ENCODE measurements around the gene EPN2.

Gene EPN2

GRCh38 chr17:19381741-19382444 is 144.7 kb downstream of the EPN2 start:
- no peak for DNase-seq (ENCODE audit: low read depth)

GRCh38 chr17:19382531-19383444 is 145.6 kb downstream of the EPN2 start:
- no peak for DNase-seq (ENCODE audit: low read depth)

GRCh38 chr17:19383681-19384470 is 146.7 kb downstream of the EPN2 start:
- no peak for DNase-seq (ENCODE audit: low read depth)

- no peak for DNase-seq (ENCODE audit: low read depth)
Observed at GRCh38 chr17:19384723-19385391, 147.7 kb downstream of the EPN2 start.

- no peak for DNase-seq (ENCODE audit: low read depth)
Observed at GRCh38 chr17:19385521-19385983, 148.4 kb downstream of the EPN2 start.
